Hematopoietic multipotent progenitor cell treated with erythropoietin and hydrocortisone succinate and interleukin-3 and kit ligand, for 6 days (in vitro differentiated cells): Measurements from ENCODE around the gene DDX1.

Experiments
- DNase-seq: peaks from one replicate; pipeline ENCODE4 v3.0.0-alpha.2; 2015

DDX1 gene

GRCh38 chr2:15665067-15665942 is 73.6 kb downstream of the DDX1 start:
- DNase-seq = no peak

- DNase-seq = no peak
These were observed 74.3 kb downstream of the DDX1 start for GRCh38 chr2:15665943-15666460.

DNA sequence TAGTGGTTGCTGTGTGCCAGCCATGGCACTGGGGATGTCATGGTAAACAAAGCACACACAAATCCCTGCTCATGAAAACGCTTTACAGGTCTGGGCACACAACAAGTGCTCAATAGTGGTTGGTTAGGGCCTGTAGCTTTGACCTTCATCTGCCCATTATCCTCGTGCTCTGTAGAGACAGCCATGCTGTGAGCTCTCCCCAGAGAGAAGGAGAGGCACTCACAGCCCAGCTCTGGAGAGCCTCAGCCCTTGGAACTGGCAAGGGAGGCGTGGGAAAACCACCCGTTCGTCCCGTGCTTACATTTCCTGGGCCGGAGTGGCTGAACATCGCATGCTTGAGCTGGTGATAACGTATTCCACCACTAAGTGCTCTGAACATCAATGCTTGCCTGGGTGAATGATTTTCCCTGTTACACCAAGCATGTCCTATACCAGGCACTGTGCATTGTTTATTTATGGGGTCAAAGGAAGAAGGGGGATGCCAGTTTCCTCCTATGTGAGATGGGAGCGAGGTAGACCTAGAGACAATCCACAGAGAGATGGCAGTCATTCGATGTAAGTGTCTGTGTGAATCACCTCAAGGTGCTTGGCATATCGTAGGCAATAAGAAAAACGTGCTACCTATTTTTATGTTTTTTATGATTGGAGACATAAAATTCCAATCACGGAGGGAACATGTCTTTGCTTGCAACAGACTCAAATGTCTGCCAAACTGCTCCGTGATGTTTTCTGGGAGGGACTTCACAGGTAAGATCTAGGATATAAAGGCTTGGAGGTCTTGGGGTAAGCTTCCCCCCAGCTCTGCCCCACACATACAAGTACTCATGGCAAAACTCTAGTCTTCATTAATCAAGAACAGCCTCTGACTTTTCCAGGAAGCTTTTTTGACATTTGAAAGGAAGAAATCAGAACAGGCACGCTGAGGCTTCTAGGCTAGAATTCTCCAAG is 75.5 kb downstream of the DDX1 start:
- DNase-seq = no peak

- no peak for DNase-seq
These were observed 76.3 kb downstream of the DDX1 start for GRCh38 chr2:15667809-15668556.

- DNase-seq = no peak
These were observed 77.1 kb downstream of the DDX1 start for GRCh38 chr2:15668611-15669305.

- DNase-seq = no peak
These were observed 77.8 kb downstream of the DDX1 start for GRCh38 chr2:15669375-15669910.

GRCh38 chr2:15670469-15670868 is 78.8 kb downstream of the DDX1 start:
- no peak for DNase-seq

GRCh38 chr2:15670981-15671380 is 79.3 kb downstream of the DDX1 start:
- DNase-seq = no peak

DNA sequence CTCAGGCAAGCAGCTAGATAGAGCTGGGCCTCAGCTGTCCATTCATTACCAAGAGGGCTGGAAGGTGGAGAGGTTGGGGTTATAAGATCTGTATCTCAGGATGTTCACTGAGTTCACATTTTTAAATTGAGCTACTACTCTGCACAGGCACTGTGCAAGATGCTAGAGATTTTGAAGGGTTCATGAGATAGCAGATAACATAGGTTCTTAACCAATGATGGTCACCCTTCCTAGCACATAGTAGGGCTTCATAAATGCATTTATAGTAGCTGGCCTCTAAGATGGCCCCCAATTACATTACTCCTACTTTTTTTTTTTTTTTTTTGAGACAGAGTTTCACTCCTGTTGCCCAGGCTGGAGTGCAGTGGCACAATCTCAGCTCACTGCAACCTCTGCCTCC is 79.7 kb downstream of the DDX1 start:
- DNase-seq = no peak

DNA sequence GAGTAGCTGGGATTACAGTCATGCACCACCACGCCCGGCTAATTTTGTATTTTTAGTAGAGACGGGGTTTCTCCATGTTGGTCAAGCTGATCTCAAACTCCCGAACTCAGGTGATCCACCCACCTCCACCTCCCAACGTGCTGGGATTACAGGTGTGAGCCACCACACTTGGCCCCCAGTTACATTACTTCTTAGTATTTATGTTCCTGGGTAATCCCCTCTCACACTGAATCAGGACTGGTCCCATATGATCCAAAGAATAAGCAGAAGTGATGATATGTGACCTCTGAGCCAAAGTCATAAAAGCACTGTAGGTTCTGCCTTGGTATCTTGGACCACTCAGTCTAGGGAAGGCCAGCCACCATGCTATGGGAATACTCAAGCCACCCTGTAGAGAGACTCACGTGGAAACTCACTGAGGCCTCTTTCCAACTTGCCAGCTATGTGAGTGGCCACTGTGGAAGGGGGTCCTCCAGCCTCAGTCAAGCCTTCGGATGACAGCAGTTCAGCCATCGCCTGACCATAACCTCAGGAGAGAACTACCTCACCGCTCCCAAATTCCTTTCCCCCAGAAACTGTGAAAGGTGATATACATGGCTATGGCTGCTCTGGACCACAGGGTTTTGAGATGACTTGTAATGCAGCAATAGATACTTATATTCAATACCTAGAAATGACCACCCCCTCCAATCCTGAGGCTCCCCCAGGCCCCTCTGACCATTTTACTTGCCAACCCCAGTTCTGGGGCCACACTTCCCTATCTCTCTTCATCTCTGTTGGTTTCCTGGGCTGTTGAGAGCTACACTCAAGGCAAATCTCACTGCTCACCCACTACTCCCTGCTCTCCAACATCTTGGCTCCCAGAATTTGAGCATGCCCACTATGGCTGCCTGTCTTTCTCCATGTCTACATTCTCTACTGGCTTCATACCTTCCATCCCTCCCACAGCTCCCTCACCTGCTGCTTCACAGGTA is 80.5 kb downstream of the DDX1 start:
- DNase-seq = no peak

DNA sequence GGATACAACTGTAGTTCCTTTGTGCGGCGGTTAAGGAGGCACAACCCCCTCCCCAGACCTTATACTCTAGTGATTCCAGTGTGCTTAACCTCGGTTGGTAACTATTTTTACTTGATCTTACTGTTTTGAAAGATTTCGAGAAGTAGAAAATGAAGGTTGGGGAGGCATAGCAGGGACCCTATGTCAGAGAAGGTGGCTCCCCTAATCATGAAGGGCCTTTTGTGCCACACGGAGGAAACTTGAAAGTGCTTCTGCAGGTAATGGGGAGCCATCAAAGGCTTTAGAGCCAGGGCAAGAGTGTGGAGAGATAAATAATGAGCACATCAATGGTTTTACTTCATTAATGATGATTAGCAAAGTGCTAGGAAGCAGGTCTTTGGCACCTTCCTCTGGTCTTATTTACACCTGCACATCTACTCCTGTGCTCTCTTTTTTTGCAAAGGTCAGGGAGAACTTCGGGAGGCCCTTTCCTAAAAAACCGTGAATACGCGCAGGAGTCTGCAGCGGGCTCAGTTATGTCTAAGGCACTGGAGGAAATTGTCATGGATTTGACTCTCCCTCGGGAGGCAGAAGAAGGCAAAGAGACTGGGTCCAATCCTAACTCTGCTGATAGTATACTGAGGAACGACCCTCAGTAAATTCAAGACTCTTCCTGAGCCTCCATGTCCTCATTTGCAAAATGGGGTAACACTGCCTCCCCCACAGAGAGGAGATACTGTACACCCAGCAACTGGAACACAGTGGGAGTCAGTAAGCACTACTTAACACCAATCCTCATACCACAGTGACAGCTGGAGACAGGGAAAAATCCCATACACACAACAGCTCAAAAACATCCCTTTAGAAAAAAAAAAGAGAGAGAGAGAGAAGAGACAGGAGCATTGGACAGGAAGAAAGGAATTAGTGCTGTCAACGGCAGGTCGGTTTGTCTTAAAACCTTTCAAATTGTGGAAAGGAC is 81.6 kb downstream of the DDX1 start:
- no peak for DNase-seq

DNA sequence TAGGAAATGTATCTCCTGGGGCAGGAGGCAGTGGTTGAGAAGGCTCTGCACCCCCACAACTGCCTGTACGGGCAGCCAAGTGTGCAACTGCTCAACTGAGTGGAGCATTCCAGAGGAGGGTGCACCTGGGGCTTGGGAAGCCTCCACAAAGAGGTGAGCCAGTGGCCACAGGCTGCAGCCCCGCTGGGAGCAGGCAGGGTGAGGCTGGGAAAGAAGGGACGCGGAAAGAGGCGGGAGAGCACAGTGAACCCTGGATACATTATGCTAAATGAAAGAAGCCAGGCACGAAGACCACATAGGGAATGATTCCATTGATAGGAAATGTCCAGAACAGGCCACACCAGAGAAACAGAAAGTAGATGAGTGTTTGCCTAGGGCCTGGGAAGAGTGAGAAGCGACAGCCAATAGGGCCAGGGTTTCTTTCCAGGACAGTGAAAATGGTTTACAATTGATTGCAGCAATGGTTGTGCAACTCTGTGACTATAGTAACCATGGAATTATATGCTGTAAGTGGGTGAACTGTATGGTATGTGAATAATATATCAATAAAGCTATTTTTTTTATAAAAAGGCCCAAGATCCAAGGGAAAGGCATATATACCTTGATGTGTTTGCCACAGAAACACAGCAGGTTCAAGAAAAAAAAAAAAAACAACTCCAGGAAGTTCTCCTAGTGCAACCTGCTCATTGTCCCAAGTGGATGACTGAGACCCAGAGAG is 82.4 kb downstream of the DDX1 start:
- no peak for DNase-seq

- no peak for DNase-seq
These were observed 83.2 kb downstream of the DDX1 start for GRCh38 chr2:15674637-15675455.

DNA sequence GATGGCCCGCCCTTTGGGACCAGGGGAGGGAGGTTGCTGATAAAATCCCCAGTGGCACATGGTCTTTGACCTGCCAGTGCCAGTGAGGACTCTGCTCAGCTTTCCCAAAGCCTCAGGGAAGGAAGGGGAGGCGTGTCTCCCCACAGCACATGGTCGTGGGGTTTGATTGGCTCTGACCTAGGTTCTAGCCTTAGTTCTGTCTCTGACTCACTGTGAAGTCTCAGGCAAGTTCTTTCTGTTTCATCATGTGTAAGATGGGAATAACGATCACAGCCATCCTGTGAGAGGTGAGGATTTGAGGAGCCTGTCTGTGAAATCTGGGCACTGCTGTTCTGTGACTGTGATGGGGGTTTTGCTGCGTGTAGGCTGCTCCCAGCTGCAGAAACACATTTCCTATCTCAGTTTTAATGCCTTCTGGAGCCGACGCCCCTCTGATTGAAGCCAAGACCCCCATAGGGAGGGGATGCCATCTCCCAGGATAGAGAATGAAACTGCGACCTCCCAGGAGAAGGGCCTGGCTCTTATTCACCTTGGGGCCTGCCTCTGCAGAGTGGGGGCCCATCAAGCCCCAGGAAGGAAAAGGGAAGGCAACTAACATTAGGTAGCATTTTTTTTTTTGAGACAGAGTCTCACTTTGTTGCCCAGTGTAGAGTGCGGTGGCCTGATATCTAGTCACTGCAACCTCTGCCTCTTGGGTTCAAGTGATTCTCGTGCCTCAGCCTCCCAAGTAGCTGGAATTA is 84.0 kb downstream of the DDX1 start:
- DNase-seq = no peak

- no peak for DNase-seq
These were observed 85.6 kb downstream of the DDX1 start for GRCh38 chr2:15677141-15677843.

DNA sequence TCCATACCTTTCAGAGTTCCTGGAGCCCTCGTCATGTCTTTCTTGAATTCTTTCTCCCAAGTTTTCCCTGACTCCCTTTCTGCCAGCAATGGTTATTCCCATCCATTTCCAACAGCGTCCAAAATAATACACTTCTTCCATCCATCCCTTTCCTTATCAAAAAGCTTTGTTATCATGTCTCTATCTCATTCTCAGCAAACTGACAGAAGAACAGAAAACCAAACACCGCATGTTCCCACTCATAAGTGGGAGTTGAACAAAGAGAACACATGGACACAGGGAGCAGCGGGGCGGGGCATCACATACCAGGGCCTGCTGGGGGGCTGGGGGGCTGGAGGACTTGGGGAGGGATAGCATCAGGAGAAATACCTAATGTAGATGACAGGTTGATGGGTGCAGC is 86.7 kb downstream of the DDX1 start:
- DNase-seq = no peak
